Stimulated activated naive CD8-positive, alpha-beta T cell treated with anti-CD3 and anti-CD28 coated beads, Interleukin-15, amount 100 ng/mL, for 72 hours (primary cell): ENCODE measurements around the gene COQ10A.
A peak's percentile ranks its signal among the peaks of the same experiment; 100 is the strongest.
"Not testable (repeated sequence)": the region's sequence is repeated elsewhere in the genome, so short reads cannot be mapped to it uniquely, and the experiment has no call there.

Source experiments
- ATAC-seq: fragments of 150-1000 bp; cut with Tn5 transposase; 2 replicates; pipeline ENCODE4 v1.10.0; 2021; ENCODE audit warnings: mild to moderate bottlenecking, moderate library complexity
- DNase-seq, 2 donors: peaks; one replicate each; pipeline ENCODE4 v3.0.0; 2021 to 2022
- H3K27ac Mint-ChIP-seq, 2 donors: one replicate each; pipeline ENCODE4 v1.8.0; 2022; ENCODE audit warnings: mild to moderate bottlenecking in 2 of 2, mixed read lengths in 2 of 2, moderate library complexity in 2 of 2
- H3K27me3 Mint-ChIP-seq: one replicate; pipeline ENCODE4 v1.8.0; 2022; ENCODE audit warnings: mixed read lengths
- H3K4me1 Mint-ChIP-seq: one replicate; pipeline ENCODE4 v1.8.0; 2022; ENCODE audit warnings: mild to moderate bottlenecking, mixed read lengths
- H3K4me3 Mint-ChIP-seq, 2 donors: one replicate each; pipeline ENCODE4 v1.8.0; 2022; ENCODE audit warnings: mild to moderate bottlenecking in 2 of 2, mixed read lengths in 2 of 2, moderate library complexity in 1 of 2
- H3K9me3 Mint-ChIP-seq, 2 donors: one replicate each; pipeline ENCODE4 v1.8.0; 2022; ENCODE audit warnings: mixed read lengths in 2 of 2

The COQ10A gene

DNA sequence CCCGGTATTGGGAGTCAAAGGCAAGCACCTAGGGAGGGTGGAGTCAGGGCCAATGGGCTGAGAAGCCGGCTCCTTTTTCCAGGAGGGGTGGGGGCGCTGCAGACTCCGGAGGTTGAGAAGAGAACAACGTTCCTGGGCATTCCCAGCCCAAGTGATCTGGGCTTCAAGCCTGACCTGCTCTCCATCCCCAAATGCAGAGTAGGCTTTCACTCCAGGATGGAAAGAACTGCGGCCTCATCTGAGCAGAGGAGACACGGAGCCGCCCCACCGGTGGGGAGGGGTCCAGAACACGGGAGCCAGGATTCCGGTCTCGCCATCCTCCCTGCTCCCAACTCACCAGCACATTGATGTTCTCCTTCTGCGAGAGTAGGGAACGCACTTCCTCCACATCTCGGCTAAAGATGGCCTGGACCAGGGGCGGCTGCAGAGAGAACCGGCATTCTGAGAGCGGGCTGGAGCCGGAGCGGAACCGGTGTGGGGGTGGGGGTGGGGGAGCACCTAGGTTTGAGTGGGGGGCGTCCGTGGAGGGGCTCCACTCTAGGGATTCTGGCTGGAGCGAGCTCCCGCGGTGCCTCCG is 9.2 kb upstream of the COQ10A start:
- H3K4me3 Mint-ChIP-seq, result peak overlapping the region; percentile 86 to 88
- peak; percentile 35 for ATAC-seq
- peaks cover 6% of the 10 kb centered on the region for H3K27me3 Mint-ChIP-seq
- H3K9me3 Mint-ChIP-seq, result no peaks in the 10 kb centered on the region
- DNase-seq, result no peak
- H3K27ac Mint-ChIP-seq, result peak overlapping the region; percentile 83 to 93
- H3K4me1 Mint-ChIP-seq, result peaks cover 26% of the 10 kb centered on the region

GRCh38 chr12:56258068-56258819 is 8.5 kb upstream of the COQ10A start, which contains the start of gene ANKRD52:
Gene ANKRD52 (minus strand): TSS chr12:56258384. CDS start chr12:56258269, 115 bp downstream.
- Mint-ChIP-seq H3K27me3 (peaks cover 6% of the 10 kb centered on the region), H3K4me1 (peaks cover 26% of the 10 kb centered on the region), H3K9me3 (no peaks in the 10 kb centered on the region), H3K4me3 (peak within 1 kb of the TSS; percentile 93 to 97), H3K27ac (peak within 1 kb of the TSS; percentile 93 to 97)
- DNase-seq (peak; percentile 83 to 87), ATAC-seq (peak; percentile 95)

GRCh38 chr12:56258820-56259183 is 7.9 kb upstream of the COQ10A start:
- DNase-seq (no peak), ATAC-seq (no peak)
- H3K4me1 Mint-ChIP-seq, result peaks cover 26% of the 10 kb centered on the region
- H3K27me3 Mint-ChIP-seq, result peaks cover 6% of the 10 kb centered on the region
- peak overlapping the region; percentile 93 to 97 for H3K4me3 Mint-ChIP-seq
- H3K9me3 Mint-ChIP-seq, result no peaks in the 10 kb centered on the region
- H3K27ac Mint-ChIP-seq, result peak overlapping the region; percentile 91 to 97

GRCh38 chr12:56260380-56260779 is 6.4 kb upstream of the COQ10A start:
- Mint-ChIP-seq H3K27me3 (peaks cover 6% of the 10 kb centered on the region), H3K4me3 (no peak overlapping the region), H3K27ac (no peak overlapping the region), H3K4me1 (peaks cover 26% of the 10 kb centered on the region), H3K9me3 (no peaks in the 10 kb centered on the region)
- ATAC-seq (no peak), DNase-seq (no peak)

DNA sequence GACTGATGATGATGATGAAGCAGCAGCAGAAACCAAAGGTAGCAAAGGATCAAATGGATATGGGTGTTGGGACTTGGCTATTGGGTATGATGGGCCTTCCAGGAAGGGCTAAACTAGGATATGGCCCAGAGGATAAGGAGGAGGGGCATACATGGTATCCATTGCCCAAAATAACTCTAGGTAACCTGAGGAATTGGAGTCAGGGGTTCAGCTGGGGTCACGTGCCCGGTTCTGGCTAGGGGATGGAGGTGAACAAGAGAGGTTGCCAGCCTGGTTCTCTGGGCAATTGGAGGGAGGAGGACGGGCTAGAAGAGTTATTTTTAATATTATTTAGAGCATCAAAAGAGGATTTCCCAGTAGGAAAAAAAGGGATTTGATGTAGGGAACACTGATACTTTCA is 5.8 kb upstream of the COQ10A start:
- ATAC-seq (no peak), DNase-seq (no peak)
- Mint-ChIP-seq H3K4me1 (peaks cover 24% of the 10 kb centered on the region), H3K9me3 (no peaks in the 10 kb centered on the region), H3K27me3 (peaks cover 6% of the 10 kb centered on the region), H3K4me3 (no peak overlapping the region), H3K27ac (no peak overlapping the region)

DNA sequence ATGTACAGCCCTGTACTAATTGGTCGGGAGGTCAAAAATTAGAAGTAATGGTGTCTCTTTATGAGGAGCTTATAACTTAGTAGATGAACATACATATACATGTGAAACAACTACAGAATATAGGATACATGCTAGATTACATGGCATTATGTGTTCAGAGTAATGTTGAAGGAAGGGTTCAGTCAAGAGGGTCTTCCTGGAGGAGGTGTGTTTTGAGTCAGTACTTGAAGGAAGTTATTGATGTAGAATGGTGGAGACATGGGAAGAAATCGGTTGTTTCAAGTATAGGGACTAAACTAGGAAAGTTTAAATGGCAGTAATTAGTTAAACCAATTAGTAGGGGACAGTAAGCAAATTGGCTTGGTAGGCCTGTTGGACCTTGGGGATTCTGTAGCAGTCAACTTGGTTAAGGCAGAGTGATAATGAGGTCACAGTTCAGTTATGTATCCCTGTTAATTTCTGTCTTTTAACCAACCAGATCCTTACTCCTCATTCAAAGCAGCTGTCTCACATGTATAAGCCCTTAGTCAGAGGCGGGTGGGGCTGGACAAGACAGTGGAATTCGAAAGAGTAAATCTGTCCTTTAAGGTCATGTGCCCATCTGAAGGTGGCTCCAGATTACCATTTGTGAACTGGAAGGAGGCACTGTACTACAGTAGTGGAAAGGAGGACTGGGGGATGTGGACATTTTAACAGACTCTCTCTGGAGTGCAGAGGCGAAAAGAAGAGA is 5.1 kb upstream of the COQ10A start:
- DNase-seq (no peak), ATAC-seq (no peak)
- H3K9me3 Mint-ChIP-seq, result no peaks in the 10 kb centered on the region
- no peak overlapping the region for H3K27ac Mint-ChIP-seq
- peaks cover 22% of the 10 kb centered on the region for H3K4me1 Mint-ChIP-seq
- no peak overlapping the region for H3K4me3 Mint-ChIP-seq
- H3K27me3 Mint-ChIP-seq, result peaks cover 6% of the 10 kb centered on the region

DNA sequence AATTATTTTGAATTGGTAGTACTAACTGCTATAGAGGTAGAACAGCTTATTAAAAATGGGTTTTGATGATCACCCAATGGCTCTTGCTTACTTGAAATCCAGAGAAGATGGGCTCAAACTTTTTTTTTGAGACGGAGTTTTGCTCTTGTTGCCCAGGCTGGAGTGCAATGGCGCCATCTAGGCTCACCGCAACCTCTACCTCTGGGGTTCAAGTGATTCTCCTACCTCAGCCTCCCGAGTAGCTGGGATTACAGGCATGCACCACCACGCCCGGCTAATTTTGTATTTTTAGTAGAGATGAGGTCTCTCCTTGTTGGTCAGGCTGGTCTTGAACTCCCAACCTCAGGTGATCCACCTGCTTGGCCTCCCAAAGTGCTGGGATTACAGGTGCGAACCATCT is 3.8 kb upstream of the COQ10A start:
- H3K27ac Mint-ChIP-seq, H3K4me3 Mint-ChIP-seq, H3K27me3 Mint-ChIP-seq, ATAC-seq, H3K9me3 Mint-ChIP-seq, DNase-seq: not testable (repeated sequence)
- H3K4me1 Mint-ChIP-seq, result peaks cover 27% of the 10 kb centered on the region

DNA sequence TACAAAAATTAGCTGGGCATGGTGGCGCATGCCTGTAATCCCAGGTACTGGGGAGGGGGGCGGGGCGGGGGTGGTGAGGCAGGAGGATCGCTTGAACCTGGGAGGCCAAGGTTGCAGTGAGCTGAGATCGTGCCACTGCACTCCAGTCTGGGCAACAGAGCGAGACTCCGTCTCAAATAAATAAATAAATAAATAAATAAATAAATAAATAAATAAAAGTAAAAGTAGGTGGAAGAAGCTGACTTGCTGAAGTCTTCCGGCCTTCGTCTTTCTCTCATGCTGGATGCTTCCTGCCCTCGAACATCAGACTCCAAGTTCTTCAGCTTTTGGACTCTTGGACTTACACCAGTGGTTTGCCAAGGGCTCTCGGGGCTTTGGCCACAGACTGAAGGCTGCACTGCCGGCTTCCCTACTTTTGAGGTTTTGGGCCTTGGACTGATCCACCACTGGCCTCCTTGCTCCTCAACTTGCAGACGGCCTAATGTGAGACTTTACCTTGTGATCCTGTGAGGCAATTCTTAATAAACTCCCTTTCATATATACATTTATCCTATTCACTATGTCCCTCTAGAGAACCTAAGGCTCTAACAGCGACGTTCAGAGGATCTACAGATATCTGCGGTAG is 562 bp upstream of the COQ10A start:
- DNase-seq, H3K9me3 Mint-ChIP-seq, H3K27me3 Mint-ChIP-seq, ATAC-seq: not testable (repeated sequence)
- H3K27ac Mint-ChIP-seq, result peak overlapping the region; percentile 59 to 92
- peaks cover 22% of the 10 kb centered on the region for H3K4me1 Mint-ChIP-seq
- H3K4me3 Mint-ChIP-seq, result peak overlapping the region; percentile 96 to 98

DNA sequence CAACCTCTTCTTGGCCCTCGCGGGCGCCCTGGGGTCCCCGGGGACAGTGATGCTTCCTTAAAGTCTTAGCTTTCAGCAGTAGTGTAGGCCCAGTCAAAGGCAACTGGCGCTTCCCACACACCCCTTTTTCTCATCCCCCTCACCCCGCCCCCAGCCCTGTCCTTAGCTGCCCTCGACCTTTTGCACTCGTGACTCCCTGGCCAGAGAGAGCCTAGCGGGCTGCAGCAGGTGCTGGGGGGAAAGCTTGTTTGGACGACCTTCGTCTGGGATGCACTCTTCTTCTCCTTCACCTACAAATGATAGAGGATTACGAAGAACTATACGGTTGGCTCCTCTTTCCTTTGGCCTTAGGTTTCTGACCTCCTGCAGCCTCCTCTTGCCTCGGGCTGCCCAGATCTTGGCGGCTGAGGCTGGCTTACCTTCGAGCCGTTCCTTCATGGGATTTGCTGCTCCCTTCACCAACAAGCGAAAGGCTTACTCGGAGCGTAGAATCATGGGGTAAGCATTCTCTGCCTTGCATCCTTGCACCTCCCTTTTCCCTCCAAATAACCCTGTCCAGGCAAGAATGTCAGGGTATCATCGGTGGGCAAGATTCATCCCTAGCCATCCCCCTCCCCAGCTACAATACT is 815 bp downstream of the COQ10A start:
- H3K9me3 Mint-ChIP-seq, result no peaks in the 10 kb centered on the region
- H3K4me1 Mint-ChIP-seq, result peaks cover 22% of the 10 kb centered on the region
- peak overlapping the region; percentile 72 to 85 for H3K27ac Mint-ChIP-seq
- H3K4me3 Mint-ChIP-seq, result peak overlapping the region; percentile 96 to 98
- H3K27me3 Mint-ChIP-seq, result no peaks in the 10 kb centered on the region
- ATAC-seq (no peak), DNase-seq (no peak)

DNA sequence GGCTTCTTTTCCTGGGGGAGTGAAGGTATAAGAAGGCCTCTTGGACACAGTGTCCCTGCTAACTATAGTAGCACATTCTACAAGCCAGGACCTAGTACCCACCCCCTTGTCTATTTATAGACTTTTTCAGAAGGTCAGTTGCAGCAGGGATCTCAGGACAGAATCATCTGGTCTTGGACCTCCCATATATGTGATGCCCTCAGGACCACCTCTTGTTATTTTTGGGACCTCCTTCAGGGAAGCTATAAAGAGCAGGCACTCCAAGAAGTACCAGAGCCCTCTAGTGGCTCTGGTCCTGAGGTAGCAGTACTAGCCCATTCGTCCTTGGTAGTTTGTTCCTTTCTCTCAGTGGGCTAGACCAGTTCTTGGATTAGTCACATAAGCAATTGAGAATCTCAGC is 4.3 kb downstream of the COQ10A start:
- Mint-ChIP-seq H3K27me3 (no peaks in the 10 kb centered on the region), H3K4me3 (no peak overlapping the region), H3K9me3 (no peaks in the 10 kb centered on the region), H3K4me1 (peaks cover 22% of the 10 kb centered on the region), H3K27ac (no peak overlapping the region)
- DNase-seq (no peak), ATAC-seq (no peak)

DNA sequence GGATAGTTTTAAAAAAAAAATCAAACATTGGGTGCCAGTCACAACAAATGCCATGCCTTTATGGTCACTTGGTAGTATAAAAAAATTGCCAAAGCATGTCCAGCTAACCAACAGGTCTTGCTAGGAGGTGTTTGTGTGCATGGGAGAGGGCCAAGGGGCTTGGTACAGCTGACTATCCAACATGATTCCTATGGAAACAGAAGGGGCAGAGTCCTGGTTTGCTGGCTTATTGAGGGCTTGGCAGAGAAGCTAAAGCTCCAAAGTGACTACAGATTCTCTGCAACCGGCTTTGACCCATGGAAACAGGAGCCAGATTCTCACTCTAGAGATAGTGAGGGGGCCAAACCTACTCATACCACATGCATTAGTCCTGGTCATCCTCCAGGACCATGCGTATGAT is 5.7 kb downstream of the COQ10A start:
- not testable (repeated sequence) for ATAC-seq, H3K4me3 Mint-ChIP-seq

DNA sequence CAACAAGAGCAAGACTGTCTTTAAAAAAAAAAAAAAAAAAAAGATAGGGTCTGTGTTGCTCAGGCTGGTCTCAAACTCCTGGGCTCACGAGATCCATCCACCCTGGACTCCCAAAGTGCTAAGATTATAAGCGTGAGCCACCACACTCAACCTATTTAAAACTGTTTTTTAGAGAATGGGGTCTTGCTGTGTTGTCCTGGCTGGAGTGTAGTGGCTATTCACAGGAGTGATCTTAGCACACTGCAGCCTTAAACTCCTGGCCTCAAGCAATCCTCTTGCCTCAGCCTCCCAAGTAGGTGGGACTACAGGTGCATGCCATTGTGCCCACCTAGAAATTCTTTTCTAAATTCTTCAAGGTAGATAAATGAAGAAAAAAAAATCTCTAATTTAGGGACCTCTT is 7.6 kb downstream of the COQ10A start:
- Mint-ChIP-seq H3K4me3 (no peak overlapping the region), H3K4me1 (no peaks in the 10 kb centered on the region), H3K9me3 (no peaks in the 10 kb centered on the region), H3K27me3 (no peaks in the 10 kb centered on the region), H3K27ac (no peak overlapping the region)
- DNase-seq (no peak), ATAC-seq (no peak)

More for the DNA sequence above, 5.7 kb downstream of the COQ10A start:
- H3K9me3 Mint-ChIP-seq, H3K27ac Mint-ChIP-seq, H3K27me3 Mint-ChIP-seq, H3K4me1 Mint-ChIP-seq, DNase-seq: not testable (repeated sequence)

- no peak for ATAC-seq
- Mint-ChIP-seq H3K4me3 (no peak overlapping the region), H3K27ac (no peak overlapping the region)
Observed at GRCh38 chr12:56278905-56279304, 12.2 kb downstream of the COQ10A start.

GRCh38 chr12:56280849-56281248 is 14.1 kb downstream of the COQ10A start:
- DNase-seq (no peak), ATAC-seq (no peak)
- H3K27ac Mint-ChIP-seq, result no peak overlapping the region
- no peaks in the 10 kb centered on the region for H3K27me3 Mint-ChIP-seq
- no peaks in the 10 kb centered on the region for H3K9me3 Mint-ChIP-seq
- no peak overlapping the region for H3K4me3 Mint-ChIP-seq
- no peaks in the 10 kb centered on the region for H3K4me1 Mint-ChIP-seq

More at GRCh38 chr12:56278905-56279304, 12.2 kb downstream of the COQ10A start:
- H3K9me3 Mint-ChIP-seq, result no peaks in the 10 kb centered on the region
- no peak for DNase-seq
- no peaks in the 10 kb centered on the region for H3K27me3 Mint-ChIP-seq
- H3K4me1 Mint-ChIP-seq, result no peaks in the 10 kb centered on the region

DNA sequence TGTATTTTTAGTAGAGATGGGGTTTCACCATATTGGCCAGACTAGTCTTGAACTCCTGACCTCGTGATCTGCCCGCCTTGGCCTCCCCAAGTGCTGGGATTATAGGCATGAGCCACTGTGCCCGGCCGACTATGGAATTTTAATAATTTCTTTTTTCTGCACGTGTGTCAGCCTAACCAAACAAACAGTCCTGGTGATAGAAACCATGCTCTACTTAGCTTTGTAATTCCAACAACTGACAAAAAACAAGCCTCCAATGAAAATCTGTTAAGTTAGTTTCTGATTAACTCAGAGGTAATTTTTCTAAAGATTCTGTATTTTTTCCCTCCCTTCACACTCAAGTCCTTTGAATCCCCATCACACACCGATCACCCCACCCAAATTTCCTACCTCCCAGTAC is 15.3 kb downstream of the COQ10A start:
- ATAC-seq, result no peak

More for the DNA sequence above, 15.3 kb downstream of the COQ10A start:
- Mint-ChIP-seq H3K9me3 (no peaks in the 10 kb centered on the region), H3K27me3 (no peaks in the 10 kb centered on the region), H3K4me3 (no peak overlapping the region), H3K4me1 (no peaks in the 10 kb centered on the region), H3K27ac (peak overlapping the region in 1 of 2 donors; percentile 65)
- DNase-seq, result no peak
